HG03175 (cell line): ENCODE results near the gene DAND5.

ENCODE experiments used
- ATAC-seq: cut with Tn5 transposase; IDR thresholded peaks from one replicate; pipeline ENCODE4 v1.9.1; 2021; ENCODE audit warnings: mild to moderate bottlenecking, moderate library complexity; ENCODE audit not compliant: unreplicated experiment

The DAND5 gene

DNA sequence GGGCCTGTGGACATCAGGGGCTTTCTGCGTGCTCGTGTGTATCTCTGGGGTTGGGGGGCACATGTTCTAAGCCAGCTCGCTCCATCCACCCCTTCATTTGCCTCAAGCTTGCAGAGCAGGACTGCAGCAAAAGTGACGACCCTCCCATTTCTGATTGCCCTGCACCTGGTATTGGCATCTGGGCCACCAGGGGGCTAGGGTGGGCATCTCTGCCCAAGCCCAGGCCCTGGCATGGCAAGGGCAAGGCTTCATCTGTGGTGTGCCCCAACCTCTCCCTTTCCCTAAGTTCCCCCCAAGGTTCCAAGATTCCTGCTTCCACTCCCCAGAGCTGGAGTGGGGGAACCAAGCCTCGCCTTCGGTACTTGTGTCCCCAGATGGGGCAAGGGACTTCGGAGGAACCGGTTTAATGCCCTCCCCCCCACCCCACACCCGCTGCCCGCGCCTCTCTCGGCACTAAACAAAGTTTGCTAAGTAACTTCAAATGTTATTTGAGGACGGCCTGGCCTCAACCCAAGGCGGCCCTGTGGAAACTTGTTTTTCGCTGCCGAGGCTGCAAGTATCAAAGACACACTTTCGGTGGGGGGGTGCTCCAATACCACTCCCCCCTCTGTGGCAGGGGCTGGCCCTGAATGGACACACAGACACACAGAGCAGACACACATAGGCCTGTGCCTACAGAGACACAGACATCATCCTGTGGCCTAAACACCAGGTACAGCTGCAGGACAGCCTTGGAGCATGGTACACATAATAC lies 38.1 kb downstream of the DAND5 start:
- no peak for ATAC-seq

GRCh38 chr19:13008926-13009787 lies 39.8 kb downstream of the DAND5 start:
- no peak for ATAC-seq

GRCh38 chr19:13010038-13010991 lies 40.9 kb downstream of the DAND5 start:
- no peak for ATAC-seq

DNA sequence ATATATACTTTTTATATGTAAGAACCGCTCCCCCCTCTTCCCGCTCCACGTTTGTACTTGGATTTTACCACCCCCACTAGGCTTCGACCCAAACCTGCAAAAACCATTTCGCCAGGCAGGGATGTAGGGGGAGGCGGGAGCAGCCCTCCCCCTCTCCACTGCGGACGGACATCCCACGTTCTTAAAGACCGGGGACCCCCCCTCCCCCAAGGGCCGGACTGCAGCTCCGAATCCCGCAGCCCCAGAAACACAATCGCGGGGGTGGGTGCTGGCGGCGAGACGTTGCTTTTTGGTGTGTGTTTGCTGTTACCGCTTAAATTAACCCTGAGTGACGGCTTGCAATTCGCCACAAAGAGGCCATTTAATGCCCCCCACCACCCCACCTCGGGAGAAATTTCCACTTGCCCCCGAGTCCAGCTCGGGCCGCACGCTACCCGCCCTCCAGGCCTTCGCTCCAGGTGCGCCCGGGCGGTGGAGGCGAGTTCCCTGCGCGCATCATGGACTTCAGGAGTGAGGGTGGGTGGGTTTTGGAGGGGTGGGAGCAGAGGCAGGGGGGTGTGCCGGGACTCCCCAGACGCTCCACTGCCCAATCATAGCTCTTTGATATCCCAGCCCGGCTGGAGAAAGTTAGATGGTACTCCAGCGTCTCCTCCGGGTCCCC lies 41.7 kb downstream of the DAND5 start:
- ATAC-seq = no peak

DNA sequence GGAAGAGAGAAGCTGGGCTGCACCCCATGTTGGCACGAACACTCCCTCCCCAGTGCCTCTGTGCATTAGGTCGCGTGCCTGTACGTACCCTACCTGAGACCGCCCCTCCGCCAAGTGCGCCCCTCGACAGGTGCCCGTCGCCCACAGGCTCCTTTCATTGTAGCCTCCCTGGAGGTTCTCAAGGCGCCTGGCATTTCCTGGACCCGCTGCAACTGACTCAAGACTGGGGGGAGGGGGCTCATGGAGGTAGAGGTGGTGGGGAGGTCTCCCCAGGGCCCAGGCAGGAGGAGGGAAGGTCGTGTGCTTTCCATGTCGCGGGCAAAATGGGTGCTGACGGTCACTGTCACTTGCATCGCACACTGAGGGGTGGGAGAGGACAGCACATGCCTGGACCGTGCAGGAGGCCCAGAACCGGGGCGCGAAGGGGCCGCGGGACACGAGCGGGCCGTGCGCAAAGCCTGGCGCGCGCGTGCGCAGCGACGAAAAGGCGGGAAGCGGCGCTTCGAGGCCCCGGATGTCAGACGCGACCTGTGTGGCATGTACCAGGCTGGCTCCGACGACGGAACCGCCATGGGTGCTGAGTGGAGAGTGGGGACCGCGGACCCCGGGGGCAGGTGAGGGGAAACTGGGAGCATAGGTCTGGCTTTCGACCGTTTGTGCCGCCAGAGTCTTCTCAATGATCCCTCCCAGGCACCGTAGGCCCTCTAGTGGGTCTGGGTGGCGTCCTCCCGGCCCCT lies 42.4 kb downstream of the DAND5 start:
- ATAC-seq = no peak

DNA sequence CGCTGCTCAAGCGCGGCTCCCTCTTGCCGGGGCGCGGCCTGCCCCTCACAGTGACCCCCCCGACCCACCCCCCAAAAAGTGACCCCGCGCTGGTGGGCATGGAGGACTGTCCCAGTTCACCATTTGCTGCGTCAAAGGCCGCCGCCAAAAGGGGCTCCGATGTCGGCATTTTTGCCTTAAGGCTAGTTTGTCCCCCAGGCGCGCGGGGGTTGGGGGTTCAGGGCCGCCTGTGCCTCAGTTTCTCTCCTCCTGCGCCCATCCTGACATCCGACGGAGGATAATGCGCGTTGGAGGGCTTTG lies 43.0 kb downstream of the DAND5 start:
- no peak for ATAC-seq

- ATAC-seq = no peak
These were observed 43.6 kb downstream of the DAND5 start for GRCh38 chr19:13012690-13013608.

DNA sequence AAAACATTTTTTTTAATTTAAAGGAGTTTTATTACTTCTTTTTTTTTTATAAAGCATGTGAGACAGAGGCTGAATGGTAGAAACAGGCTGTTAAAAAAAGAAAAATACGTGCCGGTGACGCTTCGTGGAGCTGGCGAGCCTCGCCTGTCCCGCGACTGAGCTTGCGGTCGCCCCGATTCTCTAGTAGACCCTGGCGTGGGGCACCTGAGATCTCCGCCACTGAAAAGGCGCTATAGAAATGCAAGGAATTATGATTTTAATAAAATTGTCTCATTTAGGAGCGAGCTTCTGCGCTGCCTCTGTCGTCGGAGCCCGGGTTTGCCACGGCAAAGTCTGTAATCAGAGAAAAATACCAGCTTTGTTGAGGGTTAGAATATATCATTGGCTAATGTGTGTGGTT lies 44.3 kb downstream of the DAND5 start:
- no peak for ATAC-seq

GRCh38 chr19:13014101-13014920 lies 44.9 kb downstream of the DAND5 start:
- ATAC-seq = no peak

DNA sequence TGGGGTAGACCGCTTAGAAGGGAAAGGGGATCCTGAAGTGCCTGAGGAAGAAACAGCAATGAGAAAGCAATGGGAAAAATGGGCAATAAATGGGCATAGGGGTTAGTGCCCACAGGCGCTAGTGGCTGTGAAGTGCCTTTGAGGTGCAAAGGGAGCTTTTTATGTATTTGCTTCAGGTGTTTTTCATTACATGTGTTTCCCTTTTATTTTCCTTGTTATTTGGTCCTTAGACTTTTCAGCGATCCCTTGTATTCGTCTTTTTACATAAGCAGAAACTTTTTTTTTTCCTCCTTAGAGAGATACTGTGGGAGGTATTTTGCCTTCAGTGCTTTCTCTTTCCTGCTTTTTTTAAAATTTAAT lies 45.5 kb downstream of the DAND5 start:
- ATAC-seq = no peak

- ATAC-seq = no peak
These were observed 46.2 kb downstream of the DAND5 start for GRCh38 chr19:13015361-13016223.

DNA sequence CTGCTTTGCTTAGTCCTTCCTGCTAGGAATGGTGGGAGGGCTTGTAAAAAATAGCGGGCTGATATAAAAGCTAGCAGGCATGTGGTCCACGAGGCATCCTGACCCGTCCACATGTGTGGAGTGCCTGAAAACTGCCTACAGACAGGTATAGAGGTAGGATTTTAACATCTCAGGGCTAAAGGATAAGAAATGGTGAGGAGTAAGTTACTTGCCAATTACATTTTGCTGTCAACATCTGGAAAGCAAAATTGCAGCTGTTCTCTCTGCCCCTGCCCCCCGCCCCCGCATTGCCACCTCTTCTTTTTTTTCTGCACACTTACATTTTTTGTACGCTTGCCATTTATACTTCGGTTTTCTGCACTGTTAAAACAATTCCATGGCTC lies 46.9 kb downstream of the DAND5 start:
- no peak for ATAC-seq

DNA sequence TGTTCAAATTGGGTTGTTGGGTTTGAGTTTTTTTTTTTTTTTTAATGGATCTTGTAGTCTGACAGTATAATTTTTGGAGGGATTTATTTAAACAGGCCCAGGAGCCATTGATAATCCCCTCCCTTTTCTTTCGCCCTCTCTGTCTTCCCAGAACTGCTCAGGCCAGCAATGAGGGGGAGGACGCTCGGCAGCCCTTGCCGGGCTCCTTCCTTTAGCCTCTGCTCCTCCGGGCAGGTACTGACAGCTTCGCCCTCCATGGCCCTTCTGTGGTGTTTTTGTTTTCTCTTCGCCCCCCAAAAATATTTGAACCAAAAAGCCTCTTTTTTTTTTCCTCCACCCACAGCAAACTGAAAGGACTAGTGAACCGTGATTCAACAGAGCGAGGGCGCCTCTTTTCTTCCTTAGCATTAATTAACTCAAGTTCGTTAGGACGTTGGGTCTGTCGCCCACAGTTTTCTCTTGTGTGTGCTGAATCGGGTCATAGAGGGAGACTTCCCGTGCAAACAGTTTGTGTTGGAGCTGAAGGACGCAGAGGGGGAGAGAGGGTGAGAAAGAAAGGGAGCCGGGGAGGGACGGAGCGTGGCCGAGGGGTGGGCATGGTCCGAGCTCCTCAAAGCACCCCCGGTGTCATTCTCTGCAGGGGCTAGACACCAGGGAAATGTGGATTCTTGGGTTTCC lies 47.4 kb downstream of the DAND5 start:
- ATAC-seq = no peak

- ATAC-seq = no peak
These were observed 48.1 kb downstream of the DAND5 start for GRCh38 chr19:13017306-13018034.

DNA sequence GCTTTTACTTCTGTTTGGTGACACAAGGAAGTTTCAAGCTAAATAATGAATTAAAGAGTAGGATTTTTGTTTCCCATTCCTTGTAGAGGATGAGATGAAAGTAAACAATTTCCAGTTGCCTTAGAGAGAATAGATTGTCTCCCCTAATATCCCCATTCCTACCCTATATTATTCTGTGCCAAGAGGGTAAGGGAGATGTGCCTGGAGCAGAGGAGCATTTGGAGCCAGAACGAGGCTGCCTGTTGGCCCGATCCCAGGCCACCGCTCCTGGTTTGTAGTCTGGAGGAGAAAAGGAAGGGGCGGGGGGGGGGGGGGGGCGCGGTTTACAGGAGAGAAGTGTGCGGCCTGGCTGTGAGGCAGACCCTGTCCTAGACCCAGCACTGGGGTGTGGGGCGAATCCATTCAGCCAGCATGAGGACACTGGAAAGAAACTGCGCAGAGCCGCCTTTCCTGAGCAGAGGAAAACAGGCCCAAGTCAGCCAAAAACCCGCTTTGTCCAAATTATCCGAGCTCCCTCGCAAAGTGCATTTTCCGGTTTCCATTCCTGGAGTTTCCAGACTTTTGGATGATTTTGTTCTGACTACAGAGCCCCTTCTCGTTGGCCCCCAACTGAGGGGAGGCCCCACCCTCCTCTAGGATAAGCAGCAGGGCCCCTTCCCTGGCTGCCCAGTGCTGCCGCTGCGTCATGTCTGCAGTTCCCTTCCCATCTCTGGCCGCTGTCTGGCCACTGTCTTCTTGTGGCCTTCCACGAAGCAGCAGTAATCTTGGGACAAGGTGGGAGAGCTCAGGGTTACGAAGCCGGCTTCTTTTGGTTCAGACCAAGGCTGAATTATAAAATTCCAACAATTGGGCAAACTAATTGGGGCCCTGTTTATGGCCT lies 48.9 kb downstream of the DAND5 start:
- no peak for ATAC-seq
